ENCODE results near the gene NME3. TPM values are rescaled to one million over a fixed set of nuclear protein-coding genes. Genes with fewer than 3 reads are reported as not detected.

Gene NME3
- polyA plus RNA-seq, 3 donors from 2014 or later = 49.4 to 96.9 (median 82.4) TPM

- DNase-seq = no peak
- peaks cover under 1 to 5% (median 3%) of the 10 kb centered on the region in 3 donors for H3K27me3 Mint-ChIP-seq (ENCODE audit: low read depth in 3 of 3)
- no peak overlapping the region for H3K4me3 Mint-ChIP-seq
- H3K36me3 Mint-ChIP-seq = no peaks in the 10 kb centered on the region
- no peak overlapping the region for H3K27ac Mint-ChIP-seq
- H3K9me3 Mint-ChIP-seq = no peaks in the 10 kb centered on the region
- H3K4me1 Mint-ChIP-seq = peaks cover 7 to 9% of the 10 kb centered on the region in 2 donors
Observed at GRCh38 chr16:1766701-1767100, 4.6 kb downstream of the NME3 start.

DNA sequence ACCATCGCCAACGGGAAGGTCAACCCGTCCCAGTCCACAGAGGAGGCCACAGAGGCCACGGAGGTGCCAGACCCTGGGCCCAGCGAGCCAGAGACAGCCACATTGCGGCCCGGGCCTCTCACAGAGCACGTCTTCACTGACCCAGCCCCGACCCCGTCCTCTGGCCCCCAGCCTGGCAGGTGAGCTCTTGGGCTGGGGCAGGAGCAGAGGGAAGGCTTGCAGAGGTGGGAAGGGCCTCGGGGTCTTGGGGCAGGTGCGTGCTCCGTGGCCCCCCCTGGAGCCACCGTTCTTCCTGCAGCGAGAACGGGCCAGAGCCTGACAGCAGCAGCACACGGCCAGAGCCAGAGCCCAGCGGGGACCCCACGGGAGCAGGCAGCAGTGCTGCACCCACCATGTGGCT is 5.1 kb downstream of the NME3 start:
- no peaks in the 10 kb centered on the region for H3K9me3 Mint-ChIP-seq
- peaks cover 6 to 8% of the 10 kb centered on the region in 2 donors for H3K4me1 Mint-ChIP-seq
- no peak for DNase-seq
- H3K27me3 Mint-ChIP-seq (ENCODE audit: low read depth in 3 of 3) = peaks cover 0 to 5% (median 2%) of the 10 kb centered on the region in 3 donors
- peaks cover 0 to 4% (median 0%) of the 10 kb centered on the region in 3 donors for H3K36me3 Mint-ChIP-seq
- no peak overlapping the region for H3K4me3 Mint-ChIP-seq
- H3K27ac Mint-ChIP-seq = no peak overlapping the region

DNA sequence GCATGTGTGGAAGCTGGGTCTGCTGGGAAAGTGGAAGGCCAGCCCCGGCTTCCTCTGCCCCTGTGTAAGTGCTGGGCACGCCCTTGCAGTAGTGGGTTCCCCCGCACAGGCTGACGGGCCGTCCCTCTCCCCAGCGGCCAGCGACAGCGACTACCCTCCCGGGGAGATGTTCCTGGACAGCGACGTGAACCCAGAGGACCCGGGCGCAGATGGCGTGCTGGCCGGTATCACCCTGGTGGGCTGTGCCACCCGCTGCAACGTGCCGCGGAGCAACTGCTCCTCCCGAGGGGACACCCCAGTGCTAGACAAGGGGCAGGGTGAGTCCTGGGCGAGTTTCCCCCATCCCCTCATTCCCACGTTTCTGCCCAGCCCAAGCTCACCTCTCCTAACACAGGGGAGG is 5.5 kb downstream of the NME3 start:
- Mint-ChIP-seq H3K4me1 (peaks cover 6 to 8% of the 10 kb centered on the region in 2 donors), H3K27me3 (ENCODE audit: low read depth in 3 of 3) (peaks cover 0 to 5% (median 2%) of the 10 kb centered on the region in 3 donors), H3K4me3 (no peak overlapping the region), H3K27ac (no peak overlapping the region), H3K36me3 (peaks cover 0 to 6% (median 0%) of the 10 kb centered on the region in 3 donors), H3K9me3 (no peaks in the 10 kb centered on the region)
- DNase-seq = no peak

DNA sequence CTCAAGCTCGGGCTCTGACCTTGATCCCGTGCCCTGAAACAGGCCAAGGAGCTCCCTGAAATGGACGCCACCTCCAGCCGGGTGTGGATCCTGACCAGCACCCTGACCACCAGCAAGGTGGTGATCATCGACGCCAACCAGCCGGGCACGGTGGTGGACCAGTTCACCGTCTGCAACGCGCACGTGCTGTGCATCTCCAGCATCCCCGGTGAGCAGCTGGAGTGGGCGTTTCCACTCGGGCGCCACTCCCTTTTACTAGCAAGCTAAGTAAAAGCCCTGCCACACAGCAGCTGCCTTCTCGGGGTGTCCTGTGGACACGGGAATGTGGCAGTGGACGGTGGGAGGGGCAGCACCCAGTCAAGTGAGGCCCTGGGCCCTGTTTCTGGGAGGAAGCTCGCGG is 6.4 kb downstream of the NME3 start:
- H3K27me3 Mint-ChIP-seq (ENCODE audit: low read depth in 3 of 3) = peaks cover 0 to 4% (median 0%) of the 10 kb centered on the region in 3 donors
- H3K27ac Mint-ChIP-seq = peak overlapping the region in 1 of 6 donors; percentile 29
- DNase-seq = no peak
- H3K9me3 Mint-ChIP-seq = no peaks in the 10 kb centered on the region
- H3K4me1 Mint-ChIP-seq = peaks cover 0 to 2% of the 10 kb centered on the region in 2 donors
- no peak overlapping the region for H3K4me3 Mint-ChIP-seq
- H3K36me3 Mint-ChIP-seq = peaks cover 0 to 6% (median 0%) of the 10 kb centered on the region in 3 donors

DNA sequence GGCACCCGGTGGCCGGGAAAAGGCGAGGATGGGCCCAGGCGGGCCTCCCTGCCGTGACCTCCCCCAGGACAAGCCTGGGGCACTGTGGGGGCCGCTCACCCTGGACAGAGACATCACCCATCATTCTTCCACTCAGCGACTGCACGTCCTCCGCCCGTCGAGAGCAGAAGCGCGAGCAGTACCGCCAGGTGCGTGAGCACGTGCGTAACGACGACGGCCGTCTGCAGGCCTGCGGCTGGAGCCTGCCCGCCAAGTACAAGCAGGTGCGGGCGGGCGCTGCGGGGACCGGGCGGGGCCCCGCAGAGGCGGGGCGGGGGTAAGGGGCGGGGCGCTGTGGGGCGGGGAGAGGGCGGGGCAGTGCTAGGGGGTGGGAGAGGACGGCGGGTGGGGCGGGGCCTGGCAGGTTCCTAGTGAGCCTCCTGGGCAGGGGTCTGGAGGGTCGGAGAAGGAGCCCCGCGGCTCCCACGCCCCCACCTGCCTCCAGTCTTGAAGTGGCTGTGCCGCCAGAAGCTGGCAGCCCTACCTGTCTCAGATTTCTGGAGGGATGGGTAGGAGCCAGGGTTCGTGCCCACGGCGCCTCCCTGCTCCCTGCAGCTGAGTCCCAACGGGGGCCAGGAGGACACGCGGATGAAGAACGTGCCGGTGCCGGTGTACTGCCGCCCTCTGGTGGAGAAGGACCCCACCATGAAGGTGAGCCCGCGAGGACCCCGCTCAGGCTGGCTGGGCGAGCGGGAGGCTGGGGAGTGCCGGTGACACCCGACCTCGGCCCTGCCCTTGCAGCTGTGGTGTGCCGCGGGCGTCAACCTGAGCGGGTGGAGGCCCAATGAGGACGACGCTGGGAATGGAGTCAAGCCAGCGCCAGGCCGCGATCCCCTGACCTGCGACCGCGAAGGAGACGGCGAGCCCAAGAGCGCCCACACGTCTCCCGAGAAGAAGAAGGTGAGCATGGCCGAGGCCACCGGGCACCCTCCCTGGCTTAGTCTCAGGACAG is 7.5 kb downstream of the NME3 start:
- H3K36me3 Mint-ChIP-seq = peaks cover 0 to 6% (median 0%) of the 10 kb centered on the region in 3 donors
- DNase-seq = no peak

DNA sequence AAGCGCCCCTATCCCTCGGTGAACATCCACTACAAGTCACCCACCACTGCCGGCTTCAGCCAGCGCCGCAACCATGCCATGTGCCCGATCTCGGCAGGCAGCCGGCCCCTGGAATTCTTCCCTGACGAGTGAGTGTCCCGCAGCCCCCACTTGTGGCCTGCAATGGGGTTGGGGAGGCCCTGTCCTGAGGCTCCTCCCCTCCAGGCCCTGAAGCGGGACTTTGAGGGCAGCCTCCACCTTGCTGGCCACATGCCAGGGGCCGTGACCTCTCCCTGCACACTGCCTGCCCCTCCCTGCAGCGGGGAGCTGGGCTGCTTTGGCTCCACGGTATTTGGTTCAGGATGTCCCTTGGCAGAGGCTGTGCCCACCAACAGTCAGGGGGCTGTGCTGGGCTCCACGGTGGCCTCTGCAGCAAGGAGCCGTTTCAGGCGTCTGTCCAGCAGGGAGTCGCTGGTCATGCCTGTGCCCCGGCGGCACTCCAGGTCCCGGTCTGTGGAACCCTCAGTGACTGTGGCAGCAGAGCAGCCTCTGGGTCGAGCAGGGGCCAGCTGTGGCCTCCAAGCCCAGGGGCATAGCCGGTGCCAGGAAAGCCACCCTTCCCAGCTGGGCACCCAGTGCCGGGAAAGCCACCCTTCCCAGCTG is 8.3 kb downstream of the NME3 start:
- Mint-ChIP-seq H3K4me1 (peaks cover 0 to 2% of the 10 kb centered on the region in 2 donors), H3K27me3 (ENCODE audit: low read depth in 3 of 3) (peaks cover 0 to 2% (median 1%) of the 10 kb centered on the region in 3 donors), H3K9me3 (no peaks in the 10 kb centered on the region), H3K27ac (no peak overlapping the region), H3K4me3 (no peak overlapping the region), H3K36me3 (peaks cover 0 to 6% (median 0%) of the 10 kb centered on the region in 3 donors)
- no peak for DNase-seq

More for the DNA sequence above, 7.5 kb downstream of the NME3 start:
- Mint-ChIP-seq H3K4me1 (peaks cover 0 to 2% of the 10 kb centered on the region in 2 donors), H3K9me3 (no peaks in the 10 kb centered on the region), H3K27me3 (ENCODE audit: low read depth in 3 of 3) (peaks cover 0 to 2% (median 1%) of the 10 kb centered on the region in 3 donors), H3K27ac (no peak overlapping the region), H3K4me3 (no peak overlapping the region)

GRCh38 chr16:1762196-1762878 is 9.0 kb downstream of the NME3 start:
- Mint-ChIP-seq H3K36me3 (peaks cover 0 to 6% (median 0%) of the 10 kb centered on the region in 3 donors), H3K27ac (no peak overlapping the region), H3K4me3 (no peak overlapping the region), H3K27me3 (ENCODE audit: low read depth in 3 of 3) (peaks cover 0 to 2% (median 1%) of the 10 kb centered on the region in 3 donors), H3K4me1 (peaks cover 0 to 6% of the 10 kb centered on the region in 2 donors), H3K9me3 (no peaks in the 10 kb centered on the region)
- no peak for DNase-seq

DNA sequence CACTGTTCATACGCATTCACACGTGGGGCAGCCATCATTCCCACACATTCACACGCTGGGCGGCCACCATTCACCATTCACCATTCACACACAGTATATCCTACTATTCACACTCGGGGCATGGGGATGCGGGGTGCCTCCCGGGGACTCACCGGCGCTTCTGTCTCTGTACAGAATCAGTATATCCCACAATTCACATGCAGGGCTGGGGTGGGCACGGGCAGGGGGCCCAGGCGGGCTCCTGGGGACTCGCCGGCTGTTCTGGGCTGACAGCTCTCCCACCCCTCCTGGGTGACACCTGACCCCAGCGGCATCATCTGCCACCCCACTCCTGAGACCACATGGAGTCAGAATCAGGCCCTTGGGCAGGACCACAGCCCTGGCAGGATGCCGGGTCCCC is 9.6 kb downstream of the NME3 start:
- Mint-ChIP-seq H3K9me3 (no peaks in the 10 kb centered on the region), H3K36me3 (peaks cover 0 to 6% (median 0%) of the 10 kb centered on the region in 3 donors), H3K4me1 (peaks cover 3 to 9% of the 10 kb centered on the region in 2 donors), H3K27ac (no peak overlapping the region), H3K27me3 (ENCODE audit: low read depth in 3 of 3) (peaks cover 0 to 2% (median 1%) of the 10 kb centered on the region in 3 donors), H3K4me3 (no peak overlapping the region)
- no peak for DNase-seq

- DNase-seq = no peak
- Mint-ChIP-seq H3K4me1 (peaks cover 6 to 11% of the 10 kb centered on the region in 2 donors), H3K4me3 (no peak overlapping the region), H3K9me3 (no peaks in the 10 kb centered on the region), H3K27ac (no peak overlapping the region), H3K27me3 (ENCODE audit: low read depth in 3 of 3) (peaks cover 0 to 2% (median 1%) of the 10 kb centered on the region in 3 donors), H3K36me3 (peaks cover 0 to 6% (median 0%) of the 10 kb centered on the region in 3 donors)
Observed at GRCh38 chr16:1760911-1761310, 10.4 kb downstream of the NME3 start.

DNA sequence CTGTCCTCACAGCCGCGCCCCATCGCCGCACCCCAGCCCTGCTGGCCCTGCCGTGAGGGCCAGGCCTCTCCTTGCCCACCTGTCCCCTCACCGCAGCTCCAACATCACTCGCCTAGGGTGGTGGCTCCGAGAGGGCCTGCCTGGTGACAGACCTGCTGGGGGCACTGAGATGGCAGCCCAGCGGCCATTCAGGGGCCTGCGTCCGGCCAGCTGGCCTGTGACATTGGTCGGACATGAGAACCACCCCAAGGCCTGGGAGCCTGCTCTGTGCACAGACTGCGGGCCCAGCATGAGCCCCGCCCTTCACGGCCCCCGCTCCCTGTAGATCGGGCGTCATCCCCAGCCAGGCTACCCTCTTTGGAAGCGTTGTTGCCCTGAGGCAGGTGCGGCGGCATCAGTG is 11.8 kb downstream of the NME3 start:
- peaks cover 0 to 2% (median 1%) of the 10 kb centered on the region in 3 donors for H3K27me3 Mint-ChIP-seq (ENCODE audit: low read depth in 3 of 3)
- no peak for DNase-seq
- peaks cover 6 to 9% of the 10 kb centered on the region in 2 donors for H3K4me1 Mint-ChIP-seq
- H3K9me3 Mint-ChIP-seq = no peaks in the 10 kb centered on the region
- H3K4me3 Mint-ChIP-seq = no peak overlapping the region
- H3K27ac Mint-ChIP-seq = no peak overlapping the region
- H3K36me3 Mint-ChIP-seq = peaks cover 0 to 15% (median 0%) of the 10 kb centered on the region in 3 donors

DNA sequence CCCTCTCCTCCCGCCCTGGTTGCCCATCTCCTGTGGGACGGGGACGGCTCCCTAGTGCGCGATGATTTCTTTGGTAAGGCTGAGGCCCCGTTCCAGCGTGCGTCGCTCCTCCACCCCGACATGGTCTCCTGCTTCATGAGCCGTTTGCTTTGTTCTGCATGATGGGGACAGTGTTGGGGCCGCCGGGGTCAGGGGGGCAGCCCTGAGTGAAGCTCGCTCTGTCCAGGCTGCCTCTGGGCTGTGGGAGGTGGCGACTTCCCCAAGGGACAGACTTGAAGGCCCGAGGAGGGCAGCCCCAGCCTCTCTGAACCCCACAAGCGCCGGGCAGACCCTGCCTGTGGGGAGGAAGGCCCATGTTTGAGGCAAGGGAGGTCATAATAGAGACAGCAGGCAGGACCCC is 12.4 kb downstream of the NME3 start:
- Mint-ChIP-seq H3K4me3 (no peak overlapping the region), H3K4me1 (peaks cover 6 to 9% of the 10 kb centered on the region in 2 donors), H3K36me3 (peaks cover 0 to 15% (median 0%) of the 10 kb centered on the region in 3 donors), H3K27me3 (ENCODE audit: low read depth in 3 of 3) (peaks cover 0 to 2% (median 1%) of the 10 kb centered on the region in 3 donors), H3K9me3 (no peaks in the 10 kb centered on the region), H3K27ac (no peak overlapping the region)
- no peak for DNase-seq

- Mint-ChIP-seq H3K36me3 (peaks cover 0 to 16% (median 0%) of the 10 kb centered on the region in 3 donors), H3K4me3 (no peak overlapping the region), H3K9me3 (no peaks in the 10 kb centered on the region), H3K27ac (no peak overlapping the region), H3K27me3 (ENCODE audit: low read depth in 3 of 3) (peaks cover 0 to 2% (median 0%) of the 10 kb centered on the region in 3 donors), H3K4me1 (peaks cover 6 to 9% of the 10 kb centered on the region in 2 donors)
- DNase-seq = no peak
Observed at GRCh38 chr16:1757714-1758461, 13.5 kb downstream of the NME3 start.

GRCh38 chr16:1754204-1754603 is 17.1 kb downstream of the NME3 start:
- DNase-seq = no peak
- Mint-ChIP-seq H3K27ac (no peak overlapping the region), H3K4me1 (peaks cover 6 to 9% of the 10 kb centered on the region in 2 donors), H3K27me3 (ENCODE audit: low read depth in 3 of 3) (peaks cover 0 to 2% (median 2%) of the 10 kb centered on the region in 3 donors), H3K36me3 (peaks cover 0 to 12% (median 0%) of the 10 kb centered on the region in 3 donors), H3K9me3 (no peaks in the 10 kb centered on the region), H3K4me3 (no peak overlapping the region)

Data from immature natural killer cell (primary cell).